HG02571 (cell line): ENCODE data around the gene GALNTL6.

Experiments
- ATAC-seq: cut with Tn5 transposase; IDR thresholded peaks from one replicate; pipeline ENCODE4 v1.9.1; 2021; ENCODE audit warnings: mild to moderate bottlenecking, moderate library complexity; ENCODE audit not compliant: unreplicated experiment

Gene GALNTL6

DNA sequence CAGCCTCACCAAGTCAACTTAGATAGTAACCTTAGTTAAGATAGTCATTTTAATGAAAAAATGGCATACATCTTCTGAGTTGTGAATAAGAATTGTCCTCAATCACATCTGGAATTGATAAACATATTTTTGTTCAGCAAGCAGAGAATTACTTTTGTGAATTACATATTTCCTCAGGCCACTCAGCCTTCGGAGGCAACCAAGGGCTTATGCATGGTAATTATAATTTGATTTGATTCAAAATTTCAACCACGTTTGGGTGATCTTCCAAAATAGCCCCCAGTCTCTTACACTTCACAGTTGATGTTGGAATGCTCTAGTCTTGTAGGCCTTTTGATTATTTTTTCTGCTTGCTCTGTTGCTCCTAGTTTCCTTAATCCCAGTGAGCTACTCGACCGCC lies 63.4 kb downstream of the GALNTL6 start:
- ATAC-seq, result no peak

- no peak for ATAC-seq
These were observed 66.9 kb downstream of the GALNTL6 start for GRCh38 chr4:171880136-171880535.

- no peak for ATAC-seq
These were observed 76.5 kb downstream of the GALNTL6 start for GRCh38 chr4:171889681-171890080.

DNA sequence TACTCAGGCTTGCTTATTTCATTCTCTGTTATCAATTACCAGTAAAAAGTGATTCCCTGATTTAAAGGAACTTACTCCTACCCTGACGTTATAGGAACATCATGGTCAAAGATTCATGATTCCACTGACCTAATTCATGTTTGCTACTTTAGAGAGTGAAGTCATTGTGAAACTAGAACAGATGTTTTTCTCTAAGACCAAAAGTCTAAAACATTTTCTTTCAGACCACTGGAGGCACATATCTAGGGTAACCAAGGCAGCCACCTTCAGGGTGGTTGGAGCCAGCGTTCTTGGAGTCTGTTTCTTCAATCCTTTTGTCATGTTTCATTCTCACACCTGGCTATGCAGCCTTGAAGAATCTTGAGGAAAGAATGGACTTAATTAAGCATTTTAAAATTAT lies 77.8 kb downstream of the GALNTL6 start:
- peak; percentile 68 for ATAC-seq

DNA sequence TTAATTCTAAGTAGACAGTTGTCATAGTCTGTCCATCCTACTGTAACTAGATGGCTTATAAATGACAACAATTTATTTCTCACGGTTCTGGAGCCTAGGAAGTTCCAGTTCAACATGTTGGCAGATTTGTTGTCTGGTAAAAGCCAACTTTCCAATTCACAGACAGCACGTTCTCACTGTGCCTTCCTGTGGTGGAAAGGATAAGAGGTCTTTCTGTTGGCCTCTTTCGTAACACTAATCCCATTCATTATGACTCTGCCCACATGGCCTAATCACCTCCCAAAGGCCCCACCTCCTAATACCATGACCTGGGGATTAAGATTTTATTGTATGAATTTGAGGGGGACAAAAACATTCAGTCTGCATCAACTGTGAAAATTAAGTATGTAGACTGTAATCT lies 83.2 kb downstream of the GALNTL6 start:
- no peak for ATAC-seq

DNA sequence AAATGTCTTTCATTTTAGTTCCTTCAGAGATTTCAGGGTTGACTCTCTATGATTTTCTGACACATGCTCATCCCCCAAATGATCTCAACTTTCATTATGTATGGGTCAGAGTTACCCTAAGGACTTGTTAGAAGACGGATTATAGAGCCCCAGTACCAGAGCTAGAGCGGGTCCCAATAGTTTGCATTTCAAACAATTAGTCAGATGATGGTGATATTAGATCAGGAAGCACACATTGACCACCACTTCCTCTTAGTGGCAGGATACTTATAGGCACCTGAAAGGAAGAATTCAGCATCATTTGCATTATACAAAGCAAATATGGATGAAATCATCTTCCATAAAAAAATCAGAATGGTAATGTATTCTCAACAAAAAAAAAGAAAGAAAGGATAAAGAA lies 106.1 kb downstream of the GALNTL6 start:
- ATAC-seq, result no peak

DNA sequence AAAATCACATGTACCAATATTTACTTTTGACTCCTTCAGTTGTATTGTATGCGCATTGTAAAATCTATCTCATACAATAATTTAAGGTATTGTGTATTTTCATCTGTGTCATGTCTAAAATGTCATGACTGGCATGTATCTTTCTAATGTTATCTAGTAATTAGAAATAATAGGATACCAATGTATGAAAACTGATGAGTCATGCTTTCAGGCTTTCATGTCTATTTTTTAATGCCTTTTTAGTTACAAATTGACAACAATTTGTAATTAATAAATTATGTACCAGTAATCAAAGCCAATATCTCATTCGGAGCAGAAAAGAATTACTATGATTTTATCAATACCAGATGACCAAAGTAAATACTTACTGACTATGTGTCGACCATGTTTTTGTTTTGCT lies 107.7 kb downstream of the GALNTL6 start:
- no peak for ATAC-seq

GRCh38 chr4:171924746-171925376 lies 111.7 kb downstream of the GALNTL6 start:
- ATAC-seq, result no peak

DNA sequence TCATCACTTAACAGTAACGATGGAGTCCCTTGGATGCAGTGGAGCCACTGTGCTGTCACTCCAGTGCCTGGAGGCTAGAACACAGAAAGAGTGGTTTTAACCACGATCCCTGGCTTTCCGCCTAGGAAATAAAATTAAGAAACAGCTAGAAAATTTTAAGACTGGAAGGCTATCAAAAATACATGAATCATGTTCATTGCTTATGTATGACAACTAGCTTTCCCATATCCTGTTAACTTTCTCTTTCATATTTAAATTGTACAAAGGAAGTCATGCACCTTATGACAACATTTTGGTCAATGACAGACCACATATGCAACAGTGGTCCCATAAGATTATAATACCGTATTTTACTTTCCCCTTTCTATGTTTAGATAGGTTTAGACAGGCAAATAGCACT lies 115.1 kb downstream of the GALNTL6 start:
- ATAC-seq, result no peak

DNA sequence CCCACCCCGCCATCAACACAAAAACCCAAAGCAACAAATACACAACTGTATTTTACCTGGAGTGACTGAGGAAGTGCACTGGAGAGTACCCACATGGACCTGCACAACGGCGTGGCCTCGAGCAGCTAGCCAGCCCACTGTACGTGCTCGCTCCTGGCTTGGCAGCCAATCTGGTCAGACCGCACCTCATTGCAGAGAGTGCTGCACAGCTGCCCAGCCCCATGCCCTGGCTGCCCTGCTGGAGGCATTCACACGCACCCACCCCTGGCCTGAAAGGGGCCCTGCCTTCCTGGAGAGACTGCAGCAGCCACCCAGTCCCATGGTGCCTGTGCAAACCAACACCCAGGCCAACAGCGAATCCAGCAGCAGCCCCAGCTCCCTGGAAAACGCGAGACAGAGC lies 116.3 kb downstream of the GALNTL6 start:
- ATAC-seq, result no peak

DNA sequence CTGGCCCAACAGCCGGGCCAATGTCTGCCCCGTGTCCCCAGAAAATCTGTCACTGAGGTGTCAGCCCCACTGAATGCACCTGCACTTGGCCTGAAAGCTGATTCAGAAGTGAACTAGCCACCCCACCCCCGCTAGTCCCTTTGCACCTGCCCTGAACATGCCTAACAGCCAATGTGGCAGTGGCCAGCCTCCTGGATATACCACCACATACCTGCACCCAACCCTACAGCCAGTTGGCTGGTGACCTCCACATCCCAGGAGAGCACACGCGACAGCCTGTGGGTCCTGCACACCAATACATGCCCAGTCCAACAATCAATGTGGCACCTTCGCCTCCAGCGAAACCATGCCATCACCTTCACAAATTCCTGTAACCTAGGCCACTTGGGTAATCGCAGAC lies 116.7 kb downstream of the GALNTL6 start:
- ATAC-seq, result no peak

- ATAC-seq, result no peak
These were observed 119.0 kb downstream of the GALNTL6 start for GRCh38 chr4:171932238-171932637.

GRCh38 chr4:171940656-171941055 lies 127.5 kb downstream of the GALNTL6 start:
- ATAC-seq, result no peak

DNA sequence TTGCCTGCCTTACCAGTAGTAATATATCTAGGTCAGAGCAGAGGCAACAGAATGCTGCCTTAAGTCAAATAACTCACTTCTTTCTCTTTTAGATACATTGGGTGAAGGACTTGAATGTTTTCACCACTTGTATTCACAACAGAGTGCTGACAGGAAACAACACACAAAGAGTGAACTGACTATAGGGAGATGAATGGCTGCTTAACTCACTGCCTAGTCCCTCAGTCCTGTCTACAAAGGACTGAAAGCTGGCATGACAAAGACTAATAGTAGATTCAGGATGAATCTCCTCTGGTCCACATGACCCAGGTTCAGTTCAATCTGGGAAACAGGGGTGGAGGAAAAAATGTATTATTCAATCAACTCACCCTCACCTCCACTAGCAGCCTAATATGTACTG lies 134.2 kb downstream of the GALNTL6 start:
- no peak for ATAC-seq

DNA sequence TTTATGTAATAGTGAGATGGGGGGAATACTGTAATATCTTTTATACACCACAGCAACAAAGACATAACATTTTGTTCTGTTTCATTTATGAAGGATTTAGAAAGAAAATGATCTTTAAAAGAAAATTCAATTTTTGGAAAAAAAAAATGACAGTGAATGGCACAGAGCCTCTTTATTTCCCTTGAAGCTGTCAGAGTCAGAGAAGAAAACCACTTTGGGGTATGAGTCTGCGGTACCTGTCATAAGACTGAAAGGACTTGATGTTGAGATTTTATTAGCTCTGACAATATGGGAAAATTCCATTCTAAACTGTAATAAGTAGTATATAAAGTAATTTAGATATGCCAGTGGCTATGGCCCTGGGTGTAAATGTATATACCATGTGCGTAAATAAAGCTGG lies 134.8 kb downstream of the GALNTL6 start:
- no peak for ATAC-seq

- no peak for ATAC-seq
These were observed 141.4 kb downstream of the GALNTL6 start for GRCh38 chr4:171954650-171955049.

- no peak for ATAC-seq
These were observed 143.5 kb downstream of the GALNTL6 start for GRCh38 chr4:171956678-171957077.

DNA sequence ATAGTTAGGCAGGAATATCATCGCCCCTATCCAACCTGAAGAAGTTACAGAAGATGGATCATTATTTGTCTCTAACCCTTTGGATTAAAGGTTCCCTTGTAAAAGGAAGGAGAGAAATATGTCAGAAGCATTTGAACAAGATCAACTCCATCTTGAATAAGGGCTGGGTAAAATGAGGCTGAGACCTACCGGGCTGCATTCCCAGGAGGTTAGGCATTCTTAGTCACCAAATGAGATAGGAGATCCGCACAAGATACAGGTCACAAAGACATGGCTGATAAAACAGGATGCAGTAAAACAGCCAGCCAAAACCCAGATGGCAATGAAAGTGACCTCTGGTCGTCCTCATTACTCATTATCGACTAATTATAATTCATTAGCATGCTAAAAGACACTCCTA lies 148.9 kb downstream of the GALNTL6 start:
- ATAC-seq, result no peak

DNA sequence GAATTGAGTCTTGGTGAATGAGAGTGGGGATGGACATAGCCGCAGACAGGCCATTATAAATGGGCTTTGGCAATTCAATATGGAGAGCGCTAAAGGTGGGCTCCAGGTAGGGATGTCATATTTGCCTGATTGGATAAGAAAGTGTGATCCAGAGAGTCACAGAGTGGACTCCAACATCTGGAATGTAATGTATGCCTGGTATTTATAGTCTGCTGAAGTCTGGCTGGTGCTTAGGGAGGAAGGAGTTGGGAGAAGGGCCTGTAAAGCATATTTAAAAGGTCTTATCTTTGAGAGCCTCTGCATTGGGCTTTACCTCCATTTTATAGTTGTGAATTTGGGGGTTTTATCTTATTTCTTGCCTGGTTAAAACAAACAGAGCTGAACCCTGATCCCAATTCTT lies 153.2 kb downstream of the GALNTL6 start:
- no peak for ATAC-seq

GRCh38 chr4:171978216-171978615 lies 165.0 kb downstream of the GALNTL6 start:
- no peak for ATAC-seq

- no peak for ATAC-seq
These were observed 166.3 kb downstream of the GALNTL6 start for GRCh38 chr4:171979461-171979860.

GRCh38 chr4:171981185-171981584 lies 168.0 kb downstream of the GALNTL6 start:
- ATAC-seq, result no peak
